SK-N-SH (cell line): Measurements from ENCODE around the gene MAP3K5. TPM values are rescaled to one million over a fixed set of nuclear protein-coding genes. Genes with fewer than 3 reads are reported as not detected.

ENCODE experiments used
- CTCF ChIA-PET: fragments of 300-600, 350-600 bp; formaldehyde crosslinking; extraction: SDS; loops from one replicate; lab custom pipeline; 2021; lab: Yijun Ruan, JAX
- POLR2A ChIA-PET: fragments of 350-600 bp; sonication (Branson Sonifier 250); formaldehyde crosslinking; extraction: SDS; loops from one replicate; lab custom pipeline; 2020; ENCODE audit warnings: antibody characterized with exemption, inconsistent platforms; lab: Yijun Ruan, JAX
- DNase-seq: peaks from one replicate; pipeline ENCODE4 v3.0.0; 2012
- H2AFZ ChIP-seq: fragments of 200-600 bp; sonication (generic); 2 replicates; pipeline ENCODE4 v1.8.1; 2016; ENCODE audit warnings: antibody characterized with exemption, mild to moderate bottlenecking, low read depth
- H3F3A ChIP-seq: fragments of 200-600 bp; sonication (generic); replicated peaks from 2 replicates; pipeline ENCODE3; 2016; ENCODE audit warnings: antibody characterized with exemption, mild to moderate bottlenecking; ENCODE audit not compliant: insufficient read depth
- H3K27ac ChIP-seq, 2 experiments: fragments of 200-500 bp in 1 of 2; fragments of 200-600 bp in 1 of 2; sonication (Bioruptor generic) in 1 of 2; sonication (generic), shearing (Covaris generic) in 1 of 2; 2 replicates each; pipeline versions ENCODE4 v1.5.1 to v1.6.1; 2014 to 2016; ENCODE audit warnings: low read depth in 2 of 2, inconsistent platforms in 1 of 2, low read length in 1 of 2, mild to moderate bottlenecking in 1 of 2, mixed read lengths in 1 of 2
- H3K27me3 ChIP-seq: fragments of 200-600 bp; sonication (generic), shearing (Covaris generic); 2 replicates; pipeline ENCODE4 v1.6.1; 2016; ENCODE audit warnings: mixed run types; ENCODE audit not compliant: insufficient read depth
- H3K36me3 ChIP-seq, 2 experiments: fragments of 200-500 bp in 1 of 2; fragments of 200-600 bp in 1 of 2; sonication (Bioruptor generic) in 1 of 2; sonication (generic) in 1 of 2; replicated peaks in 1 of 2; 2 replicates each; pipeline versions ENCODE3 to v1.5.1; 2014 to 2016; ENCODE audit warnings: low read length in 1 of 2, mild to moderate bottlenecking in 1 of 2; ENCODE audit not compliant: insufficient read depth in 2 of 2, control insufficient read depth in 1 of 2
- H3K4me1 ChIP-seq, 2 experiments: fragments of 200-500 bp in 1 of 2; fragments of 200-600 bp in 1 of 2; sonication (Bioruptor generic) in 1 of 2; sonication (generic), shearing (Covaris generic) in 1 of 2; 2 replicates each; pipeline versions ENCODE4 v1.5.1 to v1.6.1; 2014 to 2016; ENCODE audit warnings: low read depth in 1 of 2, low read length in 1 of 2, mixed run types in 1 of 2; ENCODE audit not compliant: insufficient read depth in 2 of 2, control insufficient read depth in 1 of 2
- H3K4me2 ChIP-seq: fragments of 200-600 bp; sonication (generic), shearing (Covaris generic); 2 replicates; pipeline ENCODE4 v1.6.1; 2017; ENCODE audit warnings: mixed run types
- H3K4me3 ChIP-seq, 2 experiments: fragments of 200-500 bp in 1 of 2; fragments of 200-600 bp in 1 of 2; sonication (Bioruptor generic) in 1 of 2; sonication (generic), shearing (Covaris generic) in 1 of 2; 2 replicates each; pipeline versions ENCODE4 v1.5.1 to v1.8.1; 2014 to 2016; ENCODE audit warnings: low read depth in 2 of 2, inconsistent platforms in 1 of 2, low read length in 1 of 2, mild to moderate bottlenecking in 1 of 2, mixed read lengths in 1 of 2, moderate library complexity in 1 of 2
- H3K79me2 ChIP-seq: fragments of 200-600 bp; sonication (generic); 2 replicates; pipeline ENCODE4 v1.8.1; 2017; ENCODE audit warnings: mild to moderate bottlenecking; ENCODE audit not compliant: insufficient read depth
- H3K9ac ChIP-seq: fragments of 200-600 bp; sonication (generic); 2 replicates; pipeline ENCODE4 v1.6.1; 2017; ENCODE audit warnings: mixed run types
- H3K9me2 ChIP-seq: fragments of 200-600 bp; sonication (generic); 2 replicates; pipeline ENCODE4 v1.6.1; 2017; ENCODE audit warnings: mixed run types
- H3K9me3 ChIP-seq: fragments of 200-600 bp; sonication (generic); 2 replicates; pipeline ENCODE4 v1.6.1; 2017; ENCODE audit warnings: mixed run types, mild to moderate bottlenecking, moderate library complexity
- H4K20me1 ChIP-seq: fragments of 200-600 bp; sonication (generic); 2 replicates; pipeline ENCODE4 v1.6.1; 2017; ENCODE audit warnings: mild to moderate bottlenecking, mixed run types; ENCODE audit not compliant: insufficient read depth
- CTCF ChIP-seq: fragments of 200-600 bp; sonication (generic); IDR thresholded peaks from 2 replicates; pipeline ENCODE4 v1.6.1; 2017; ENCODE audit warnings: antibody characterized with exemption, mild to moderate bottlenecking, moderate library complexity
- ELF1 ChIP-seq: IDR thresholded peaks from 2 replicates; pipeline ENCODE4 v1.4.0; 2012
- EZH2phosphoT487 ChIP-seq: fragments of 200-600 bp; sonication (generic); IDR thresholded peaks from 2 replicates; pipeline ENCODE4 v1.6.1; 2017; ENCODE audit warnings: low read depth, mixed run types, mild to moderate bottlenecking, antibody characterized with exemption, moderate library complexity, borderline replicate concordance
- FOSL2 ChIP-seq: IDR thresholded peaks from 2 replicates; pipeline ENCODE4 v1.4.0; 2012; ENCODE audit warnings: low read depth, mild to moderate bottlenecking, moderate library complexity, borderline replicate concordance
- GATA2 ChIP-seq: sonication (generic); formaldehyde crosslinking; IDR thresholded peaks from 2 replicates; pipeline ENCODE4 v1.5.0; 2020; ENCODE audit warnings: mild to moderate bottlenecking, missing genetic modification reagents
- IRF3 ChIP-seq: fragments of 150-350 bp; IDR thresholded peaks from 2 replicates; pipeline ENCODE4 v1.6.1; 2016; ENCODE audit warnings: mild to moderate bottlenecking, low read depth, low read length
- JUND ChIP-seq: IDR thresholded peaks from 2 replicates; pipeline ENCODE4 v1.4.0; 2012
- NRF1 ChIP-seq: IDR thresholded peaks from 2 replicates; pipeline ENCODE4 v1.6.1; 2012; ENCODE audit warnings: low read depth, mild to moderate bottlenecking, low read length
- PBX3 ChIP-seq: IDR thresholded peaks from 2 replicates; pipeline ENCODE4; 2012
- SMC3 ChIP-seq: IDR thresholded peaks from 2 replicates; pipeline ENCODE4 v1.6.1; 2012; ENCODE audit warnings: low read depth, low read length, improper control_type of control experiment
- TAF1 ChIP-seq: IDR thresholded peaks from 2 replicates; pipeline ENCODE4 v1.6.1; 2012; ENCODE audit warnings: low read depth, mild to moderate bottlenecking, low read length, moderate library complexity, borderline replicate concordance
- USF2 ChIP-seq: fragments of 150-350 bp; IDR thresholded peaks from 2 replicates; pipeline ENCODE4 v1.6.1; 2017; ENCODE audit warnings: antibody characterized with exemption, low read length, low read depth, borderline replicate concordance
- ZBTB33 ChIP-seq: IDR thresholded peaks from 2 replicates; pipeline ENCODE4 v1.4.0; 2012; ENCODE audit warnings: low read depth, borderline replicate concordance
- WGBS: methylation state at CpG from one replicate; pipeline ENCODE4 v1.1.6; 2017; ENCODE audit warnings: low lambda C conversion rate; 5-methylcytosine and 5-hydroxymethylcytosine counted together
- polyA plus RNA-seq, 3 experiments: library from polyadenylated mRNA; depleted of rRNA; stranded (reverse); fragments of >200 nt; gene quantifications; 2 replicates each; pipeline ENCODE4 v1.2.3, GENCODE V29; 2012

The MAP3K5 gene
- polyA plus RNA-seq, 1 of the 3 experiments (the other 2 are of a cell fraction): 1.4 TPM

GRCh38 chr6:136831873-136832562, 39.7 kb upstream of the MAP3K5 start:
- Histone ChIP-seq H3K9ac (no peak overlapping the region), H3K79me2 (no peaks in the 10 kb centered on the region), H3K27me3 (no peaks in the 10 kb centered on the region), H2AFZ (no peak overlapping the region), H3K36me3 (peaks cover 12 to 30% of the 10 kb centered on the region in 2 experiments), H3K9me3 (no peaks in the 10 kb centered on the region), H3K4me3 (no peak overlapping the region; a peak in 1 of 4 replicates), H4K20me1 (no peaks in the 10 kb centered on the region), H3F3A (no peaks in the 10 kb centered on the region), H3K4me2 (no peak overlapping the region), H3K27ac (no peak overlapping the region), H3K9me2 (no peaks in the 10 kb centered on the region), H3K4me1 (no peaks in the 10 kb centered on the region)
- TF ChIP-seq GATA2 (CRISPR knock-in tag) (no peak), NRF1 (no peak), ELF1 (no peak), PBX3 (no peak), SMC3 (no peak), USF2 (no peak), EZH2phosphoT487 (no peak), CTCF (no peak)
- ChIA-PET CTCF (interaction anchor here (1.1 kb wide), 1 partner anchor 188 kb away, joined by 3 read pairs; no protein-coding TSS in a partner anchor), POLR2A (no interaction called here)
- WGBS: 100% methylated on average over 1 of the region's 1 CpG
- no peak for DNase-seq

GRCh38 chr6:136826216-136826615, 33.9 kb upstream of the MAP3K5 start:
- Histone ChIP-seq H3K9me3 (no peaks in the 10 kb centered on the region), H3K9ac (no peak overlapping the region), H3K27ac (no peak overlapping the region), H3F3A (no peaks in the 10 kb centered on the region), H3K36me3 (peaks cover 15 to 17% of the 10 kb centered on the region in 2 experiments), H3K4me3 (no peak overlapping the region), H3K27me3 (no peaks in the 10 kb centered on the region), H3K4me1 (peaks cover 0 to 5% of the 10 kb centered on the region in 2 experiments; a peak in 1 of 4 replicates), H4K20me1 (no peaks in the 10 kb centered on the region), H2AFZ (no peak overlapping the region), H3K4me2 (no peak overlapping the region), H3K9me2 (no peaks in the 10 kb centered on the region), H3K79me2 (peaks cover 5% of the 10 kb centered on the region; the same call in 1 of the 2 replicates)
- WGBS: 91% methylated on average over 6 of the region's 6 CpGs
- no peak for DNase-seq
- ChIA-PET CTCF (no interaction called here), POLR2A (no interaction called here)
- TF ChIP-seq GATA2 (CRISPR knock-in tag): no peak
- no peak for TF ChIP-seq ELF1
- TF ChIP-seq JUND: no peak
- TF ChIP-seq IRF3: no peak
- no peak for TF ChIP-seq TAF1
- no peak for TF ChIP-seq FOSL2
- TF ChIP-seq ZBTB33: no peak
- no peak for TF ChIP-seq SMC3
- no peak for TF ChIP-seq USF2
